MG63 (cell line): Measurements from ENCODE around the gene ATP5PD. TPM values are rescaled to one million over a fixed set of nuclear protein-coding genes. Genes with fewer than 3 reads are reported as not detected.

Experiments used
- DNase-seq: peaks from one replicate; pipeline ENCODE4 v3.0.0-alpha.2; 2020
- H3K27me3 ChIP-seq: fragments of 250-450 bp; sonication (Bioruptor Pico); 2 replicates; pipeline ENCODE4 v1.5.1; 2020; ENCODE audit warnings: mild to moderate bottlenecking, moderate library complexity
- H3K36me3 ChIP-seq: fragments of 250-450 bp; sonication (Bioruptor Pico); 2 replicates; pipeline ENCODE4 v1.5.1; 2020; ENCODE audit warnings: mild to moderate bottlenecking, moderate library complexity
- H3K4me3 ChIP-seq: fragments of 250-450 bp; sonication (Bioruptor Pico); 2 replicates; pipeline ENCODE4 v1.5.1; 2020; ENCODE audit warnings: mild to moderate bottlenecking, moderate library complexity
- H3K9me3 ChIP-seq: fragments of 250-450 bp; sonication (Bioruptor Pico); 2 replicates; pipeline ENCODE4 v1.5.1; 2020; ENCODE audit warnings: mild to moderate bottlenecking, moderate library complexity
- total RNA-seq: library from RNA; depleted of rRNA; stranded (reverse); fragments of >200 nt; shearing (Covaris generic); gene quantifications from 2 replicates; pipeline ENCODE4 v1.2.3, GENCODE V29; 2014; ENCODE audit warnings: low replicate concordance; rRNA removed

Gene ATP5PD
- total RNA-seq, 1 experiment from 2014 or later: 296 TPM

DNA sequence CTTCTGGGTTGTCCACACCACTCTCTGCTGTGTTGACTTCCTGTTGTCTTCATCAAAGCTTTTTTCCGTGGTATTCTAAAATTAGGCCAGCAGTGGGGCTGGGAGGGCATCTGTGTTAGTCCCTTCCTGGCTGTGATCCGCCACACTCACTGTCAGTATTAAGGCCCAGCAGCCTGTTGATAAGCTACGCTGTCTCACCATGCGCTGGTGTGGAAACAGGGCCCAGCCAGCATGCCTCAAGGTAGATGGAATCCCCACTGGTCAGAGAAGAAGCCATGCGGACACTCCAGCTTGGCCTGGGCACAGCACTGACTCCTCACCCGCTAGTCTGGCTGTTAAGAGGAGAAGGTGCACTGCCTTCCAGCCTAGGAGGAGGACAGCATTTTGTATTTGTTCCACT is 48.0 kb downstream of the ATP5PD start:
- no peaks in the 10 kb centered on the region for H3K36me3 ChIP-seq
- H3K4me3 ChIP-seq: no peak overlapping the region
- H3K27me3 ChIP-seq: no peaks in the 10 kb centered on the region
- H3K9me3 ChIP-seq: no peaks in the 10 kb centered on the region
- DNase-seq: no peak

- DNase-seq: no peak
Observed at GRCh38 chr17:74995847-74996246, 50.9 kb downstream of the ATP5PD start.

GRCh38 chr17:74994440-74994839 is 52.3 kb downstream of the ATP5PD start:
- Histone ChIP-seq H3K27me3 (no peaks in the 10 kb centered on the region), H3K9me3 (no peaks in the 10 kb centered on the region), H3K4me3 (no peak overlapping the region), H3K36me3 (no peaks in the 10 kb centered on the region)
- DNase-seq: no peak

More at GRCh38 chr17:74995847-74996246, 50.9 kb downstream of the ATP5PD start:
- no peaks in the 10 kb centered on the region for H3K36me3 ChIP-seq
- no peaks in the 10 kb centered on the region for H3K27me3 ChIP-seq
- no peak overlapping the region for H3K4me3 ChIP-seq
- H3K9me3 ChIP-seq: no peaks in the 10 kb centered on the region

DNA sequence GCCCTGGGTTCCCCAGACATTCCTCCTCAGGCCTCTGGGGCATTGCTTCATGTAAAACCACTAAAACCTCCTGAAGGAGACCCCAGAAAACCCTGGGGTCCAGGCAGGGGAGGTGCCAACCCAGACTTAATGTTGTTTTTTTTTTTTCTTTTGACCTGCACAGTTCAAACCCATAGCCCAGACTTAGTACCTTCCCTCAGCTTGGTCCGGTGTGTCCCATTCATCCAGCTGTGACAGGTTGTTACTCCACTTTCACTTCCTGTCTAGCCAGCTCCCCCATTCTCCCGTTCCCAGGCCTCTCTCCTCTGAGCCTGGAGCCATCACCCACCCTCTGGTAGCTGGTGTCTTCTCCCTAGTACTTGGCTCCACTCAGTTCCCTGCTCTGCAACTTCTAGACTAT is 54.5 kb downstream of the ATP5PD start:
- DNase-seq: no peak
- Histone ChIP-seq H3K36me3 (no peaks in the 10 kb centered on the region), H3K27me3 (no peaks in the 10 kb centered on the region), H3K9me3 (no peaks in the 10 kb centered on the region), H3K4me3 (no peak overlapping the region)

DNA sequence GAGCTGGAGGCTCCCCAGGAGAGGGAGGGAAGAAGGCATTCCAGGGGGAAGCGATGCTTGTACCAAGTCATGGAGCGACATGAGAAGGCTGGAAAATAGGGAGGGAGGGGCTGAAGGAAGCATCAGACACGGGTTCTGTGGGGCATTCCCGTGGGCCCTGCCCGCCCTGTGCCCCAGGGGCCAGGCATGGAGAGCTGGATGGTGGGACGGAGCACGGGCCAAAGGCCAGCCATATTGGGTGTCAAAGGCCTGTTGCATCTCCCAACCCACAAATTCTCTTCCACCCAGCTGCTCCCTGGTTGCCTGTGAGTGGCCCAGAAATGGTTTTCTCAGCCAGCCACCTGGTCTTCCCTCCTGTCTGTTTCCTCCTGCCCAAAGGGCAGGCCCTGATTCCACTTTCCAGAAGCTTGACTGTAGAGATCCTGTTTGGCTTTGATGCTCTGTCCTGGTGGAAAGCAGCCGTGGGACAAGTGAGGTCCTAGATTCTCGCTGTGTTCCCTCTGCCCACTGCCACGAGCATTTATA is 56.1 kb downstream of the ATP5PD start:
- DNase-seq: no peak
- Histone ChIP-seq H3K27me3 (no peaks in the 10 kb centered on the region), H3K9me3 (no peaks in the 10 kb centered on the region), H3K4me3 (no peak overlapping the region), H3K36me3 (no peaks in the 10 kb centered on the region)

Other genes with a start within 250 kb of the ATP5PD start
- gene GRIN2C, start 187.1 kb downstream of the ATP5PD start, total RNA-seq: not detected in 2 replicates
- 8.4 and 15.6 TPM in 2 replicates for gene FDXR, start 174.0 kb downstream of the ATP5PD start, total RNA-seq
- not detected in 2 replicates for gene FADS6, start 153.3 kb downstream of the ATP5PD start, total RNA-seq
- gene USH1G, start 123.7 kb downstream of the ATP5PD start, total RNA-seq: not detected in 2 replicates
- gene OTOP2, start 122.7 kb downstream of the ATP5PD start, total RNA-seq: not detected in 2 replicates
- gene OTOP3, start 111.1 kb downstream of the ATP5PD start, total RNA-seq: not detected in 2 replicates
- not detected in 2 replicates for gene HID1, start 74.2 kb downstream of the ATP5PD start, total RNA-seq
- 2.2 and 4.2 TPM in 2 replicates for gene CDR2L, start 59.3 kb downstream of the ATP5PD start, total RNA-seq
- 94.3 and 148 TPM in 2 replicates for gene MRPL58, start 34.3 kb downstream of the ATP5PD start, total RNA-seq
- 15.6 and 17.0 TPM in 2 replicates for gene KCTD2, start 256 bp upstream of the ATP5PD start, total RNA-seq
- 0.12 and 0.33 TPM in 2 replicates for gene SLC16A5, start 41.0 kb upstream of the ATP5PD start, total RNA-seq
- 12.0 and 15.1 TPM in 2 replicates for gene ARMC7, start 63.0 kb upstream of the ATP5PD start, total RNA-seq
- 29.1 and 92.2 TPM in 2 replicates for gene NT5C, start 84.8 kb upstream of the ATP5PD start, total RNA-seq
- gene JPT1, start 107.5 kb upstream of the ATP5PD start, total RNA-seq: 117 and 285 TPM in 2 replicates
- 145 and 181 TPM in 2 replicates for gene SUMO2, start 136.0 kb upstream of the ATP5PD start, total RNA-seq
- 75.0 and 100 TPM in 2 replicates for gene NUP85, start 158.7 kb upstream of the ATP5PD start, total RNA-seq
- 5.8 and 9.2 TPM in 2 replicates for gene GGA3, start 214.6 kb upstream of the ATP5PD start, total RNA-seq
- 78.0 and 101 TPM in 2 replicates for gene MRPS7, start 214.9 kb upstream of the ATP5PD start, total RNA-seq
- gene MIF4GD, start 224.3 kb upstream of the ATP5PD start, total RNA-seq: 4.4 and 18.2 TPM in 2 replicates
- gene SLC25A19, start 242.5 kb upstream of the ATP5PD start, total RNA-seq: 17.8 and 21.7 TPM in 2 replicates